Measurements from ENCODE around the gene TUFT1.

DNA sequence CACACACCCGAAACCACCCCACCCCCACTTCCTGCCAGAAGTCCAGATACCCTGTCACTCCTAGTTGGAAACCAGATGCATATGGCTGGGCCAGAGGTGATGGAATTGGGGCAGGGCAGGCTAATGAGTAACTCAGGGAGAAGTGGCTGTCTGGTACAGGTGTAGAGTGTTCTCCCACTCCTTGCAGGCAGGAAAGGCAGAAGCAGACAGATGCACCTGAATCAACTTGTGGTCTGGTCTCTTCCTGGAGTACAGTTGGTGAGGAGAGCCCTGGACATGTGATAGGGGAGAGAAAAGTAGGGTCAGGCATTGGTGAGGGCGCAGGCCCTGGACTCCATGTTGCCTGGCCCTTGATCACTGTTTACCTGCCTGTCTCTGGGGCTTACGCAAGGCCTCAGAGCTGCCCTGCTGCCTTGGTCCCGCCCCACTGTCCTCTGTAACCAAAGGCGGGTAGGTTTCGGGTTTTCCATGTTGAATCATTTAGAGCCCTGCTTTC lies 26.4 kb upstream of the TUFT1 start:
- TF ChIP-seq, protein P1, sequence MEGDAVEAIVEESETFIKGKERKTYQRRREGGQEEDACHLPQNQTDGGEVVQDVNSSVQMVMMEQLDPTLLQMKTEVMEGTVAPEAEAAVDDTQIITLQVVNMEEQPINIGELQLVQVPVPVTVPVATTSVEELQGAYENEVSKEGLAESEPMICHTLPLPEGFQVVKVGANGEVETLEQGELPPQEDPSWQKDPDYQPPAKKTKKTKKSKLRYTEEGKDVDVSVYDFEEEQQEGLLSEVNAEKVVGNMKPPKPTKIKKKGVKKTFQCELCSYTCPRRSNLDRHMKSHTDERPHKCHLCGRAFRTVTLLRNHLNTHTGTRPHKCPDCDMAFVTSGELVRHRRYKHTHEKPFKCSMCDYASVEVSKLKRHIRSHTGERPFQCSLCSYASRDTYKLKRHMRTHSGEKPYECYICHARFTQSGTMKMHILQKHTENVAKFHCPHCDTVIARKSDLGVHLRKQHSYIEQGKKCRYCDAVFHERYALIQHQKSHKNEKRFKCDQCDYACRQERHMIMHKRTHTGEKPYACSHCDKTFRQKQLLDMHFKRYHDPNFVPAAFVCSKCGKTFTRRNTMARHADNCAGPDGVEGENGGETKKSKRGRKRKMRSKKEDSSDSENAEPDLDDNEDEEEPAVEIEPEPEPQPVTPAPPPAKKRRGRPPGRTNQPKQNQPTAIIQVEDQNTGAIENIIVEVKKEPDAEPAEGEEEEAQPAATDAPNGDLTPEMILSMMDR (IDR thresholded peaks at IDR 0.05; ENCODE audit: low read depth, low read length): no peak
- no peak for TF ChIP-seq MYC (IDR thresholded peaks at IDR 0.05; ENCODE audit: low read depth, low read length)
